Measurements from ENCODE around the gene KREMEN1.

DNA sequence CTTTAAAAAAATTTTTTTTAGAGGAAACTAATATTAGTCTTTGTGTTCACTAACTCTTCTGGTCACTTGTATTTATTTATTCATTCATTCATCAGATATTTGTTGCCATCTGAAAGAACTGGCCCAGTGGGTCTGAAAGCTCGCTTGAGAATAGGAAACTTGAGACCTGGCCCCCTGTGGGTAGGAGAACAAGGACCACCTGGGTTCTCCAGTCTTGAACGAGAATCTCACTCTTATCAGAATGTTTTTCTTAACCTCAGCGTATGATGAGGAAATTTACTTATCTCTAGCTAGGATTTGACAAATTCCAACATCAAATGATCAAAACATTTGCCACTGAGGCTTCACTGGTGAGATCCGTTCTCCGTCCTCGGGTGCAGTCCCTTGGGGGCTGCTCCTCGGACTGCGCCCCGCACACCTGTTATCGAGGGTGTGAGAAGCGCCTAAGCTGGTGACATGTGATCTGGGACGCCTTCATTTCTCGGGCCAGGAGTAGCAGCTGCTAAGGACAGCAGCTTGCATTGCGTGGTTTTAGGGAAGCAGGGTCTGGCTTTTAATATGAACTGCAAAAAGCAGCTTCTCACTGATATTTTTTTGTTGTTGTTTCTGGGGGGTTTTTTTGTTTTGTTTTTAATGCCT is 17.5 kb upstream of the KREMEN1 start:
- TF ChIP-seq, protein P1, sequence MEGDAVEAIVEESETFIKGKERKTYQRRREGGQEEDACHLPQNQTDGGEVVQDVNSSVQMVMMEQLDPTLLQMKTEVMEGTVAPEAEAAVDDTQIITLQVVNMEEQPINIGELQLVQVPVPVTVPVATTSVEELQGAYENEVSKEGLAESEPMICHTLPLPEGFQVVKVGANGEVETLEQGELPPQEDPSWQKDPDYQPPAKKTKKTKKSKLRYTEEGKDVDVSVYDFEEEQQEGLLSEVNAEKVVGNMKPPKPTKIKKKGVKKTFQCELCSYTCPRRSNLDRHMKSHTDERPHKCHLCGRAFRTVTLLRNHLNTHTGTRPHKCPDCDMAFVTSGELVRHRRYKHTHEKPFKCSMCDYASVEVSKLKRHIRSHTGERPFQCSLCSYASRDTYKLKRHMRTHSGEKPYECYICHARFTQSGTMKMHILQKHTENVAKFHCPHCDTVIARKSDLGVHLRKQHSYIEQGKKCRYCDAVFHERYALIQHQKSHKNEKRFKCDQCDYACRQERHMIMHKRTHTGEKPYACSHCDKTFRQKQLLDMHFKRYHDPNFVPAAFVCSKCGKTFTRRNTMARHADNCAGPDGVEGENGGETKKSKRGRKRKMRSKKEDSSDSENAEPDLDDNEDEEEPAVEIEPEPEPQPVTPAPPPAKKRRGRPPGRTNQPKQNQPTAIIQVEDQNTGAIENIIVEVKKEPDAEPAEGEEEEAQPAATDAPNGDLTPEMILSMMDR (IDR thresholded peaks at IDR 0.05; ENCODE audit: insufficient read depth, low read length): no peak
- no peak for TF ChIP-seq POLR2AphosphoS5 (IDR thresholded peaks at IDR 0.05; ENCODE audit: low read depth)
- TF ChIP-seq, protein P2, sequence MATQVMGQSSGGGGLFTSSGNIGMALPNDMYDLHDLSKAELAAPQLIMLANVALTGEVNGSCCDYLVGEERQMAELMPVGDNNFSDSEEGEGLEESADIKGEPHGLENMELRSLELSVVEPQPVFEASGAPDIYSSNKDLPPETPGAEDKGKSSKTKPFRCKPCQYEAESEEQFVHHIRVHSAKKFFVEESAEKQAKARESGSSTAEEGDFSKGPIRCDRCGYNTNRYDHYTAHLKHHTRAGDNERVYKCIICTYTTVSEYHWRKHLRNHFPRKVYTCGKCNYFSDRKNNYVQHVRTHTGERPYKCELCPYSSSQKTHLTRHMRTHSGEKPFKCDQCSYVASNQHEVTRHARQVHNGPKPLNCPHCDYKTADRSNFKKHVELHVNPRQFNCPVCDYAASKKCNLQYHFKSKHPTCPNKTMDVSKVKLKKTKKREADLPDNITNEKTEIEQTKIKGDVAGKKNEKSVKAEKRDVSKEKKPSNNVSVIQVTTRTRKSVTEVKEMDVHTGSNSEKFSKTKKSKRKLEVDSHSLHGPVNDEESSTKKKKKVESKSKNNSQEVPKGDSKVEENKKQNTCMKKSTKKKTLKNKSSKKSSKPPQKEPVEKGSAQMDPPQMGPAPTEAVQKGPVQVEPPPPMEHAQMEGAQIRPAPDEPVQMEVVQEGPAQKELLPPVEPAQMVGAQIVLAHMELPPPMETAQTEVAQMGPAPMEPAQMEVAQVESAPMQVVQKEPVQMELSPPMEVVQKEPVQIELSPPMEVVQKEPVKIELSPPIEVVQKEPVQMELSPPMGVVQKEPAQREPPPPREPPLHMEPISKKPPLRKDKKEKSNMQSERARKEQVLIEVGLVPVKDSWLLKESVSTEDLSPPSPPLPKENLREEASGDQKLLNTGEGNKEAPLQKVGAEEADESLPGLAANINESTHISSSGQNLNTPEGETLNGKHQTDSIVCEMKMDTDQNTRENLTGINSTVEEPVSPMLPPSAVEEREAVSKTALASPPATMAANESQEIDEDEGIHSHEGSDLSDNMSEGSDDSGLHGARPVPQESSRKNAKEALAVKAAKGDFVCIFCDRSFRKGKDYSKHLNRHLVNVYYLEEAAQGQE (IDR thresholded peaks at IDR 0.05; ENCODE audit: insufficient replicate concordance, low read depth): no peak
- no peak for TF ChIP-seq GABPA (IDR thresholded peaks at IDR 0.05; ENCODE audit: low read depth)
- TF ChIP-seq SPI1 (IDR thresholded peaks at IDR 0.05; ENCODE audit: borderline replicate concordance, low read depth): no peak

Measured in HL-60 (cell line).